NT2/D1 (cell line): ENCODE data around the gene TGM2.

Source experiments
- DNase-seq: peaks from one replicate; pipeline ENCODE4 v3.0.0-alpha.2; 2011; ENCODE audit warnings: low read depth, low spot score
- H3K27me3 ChIP-seq: 2 replicates; pipeline ENCODE4 v1.6.0; 2011; ENCODE audit warnings: mild to moderate bottlenecking; ENCODE audit not compliant: insufficient read length, insufficient read depth
- H3K36me3 ChIP-seq: 2 replicates; pipeline ENCODE4 v1.6.1; 2011; ENCODE audit warnings: mild to moderate bottlenecking, low read length, mixed read lengths; ENCODE audit not compliant: insufficient read depth, insufficient read length
- H3K4me1 ChIP-seq: 2 replicates; pipeline ENCODE4 v1.5.1; 2011; ENCODE audit not compliant: insufficient read depth, insufficient read length
- H3K4me3 ChIP-seq: 2 replicates; pipeline ENCODE4 v1.5.1; 2011; ENCODE audit warnings: low read depth; ENCODE audit not compliant: insufficient read length
- H3K9ac ChIP-seq: 2 replicates; pipeline ENCODE4 v1.6.0; 2011; ENCODE audit warnings: low read depth; ENCODE audit not compliant: insufficient read length
- H3K9me3 ChIP-seq: 2 replicates; pipeline ENCODE4 v1.5.1; 2011; ENCODE audit warnings: mild to moderate bottlenecking, low read length; ENCODE audit not compliant: insufficient read depth
- SUZ12 ChIP-seq: IDR thresholded peaks from 2 replicates; pipeline ENCODE4 v1.6.1; 2011; ENCODE audit not compliant: insufficient read length, insufficient read depth; ENCODE audit errors: extremely low read depth
- YY1 ChIP-seq: IDR thresholded peaks from 2 replicates; pipeline ENCODE4 v1.6.1; 2011; ENCODE audit not compliant: insufficient read length, insufficient read depth
- ZNF274 ChIP-seq: IDR thresholded peaks from 2 replicates; pipeline ENCODE4 v1.6.1; 2011; ENCODE audit warnings: mild to moderate bottlenecking, low read depth, low read length

Gene TGM2

DNA sequence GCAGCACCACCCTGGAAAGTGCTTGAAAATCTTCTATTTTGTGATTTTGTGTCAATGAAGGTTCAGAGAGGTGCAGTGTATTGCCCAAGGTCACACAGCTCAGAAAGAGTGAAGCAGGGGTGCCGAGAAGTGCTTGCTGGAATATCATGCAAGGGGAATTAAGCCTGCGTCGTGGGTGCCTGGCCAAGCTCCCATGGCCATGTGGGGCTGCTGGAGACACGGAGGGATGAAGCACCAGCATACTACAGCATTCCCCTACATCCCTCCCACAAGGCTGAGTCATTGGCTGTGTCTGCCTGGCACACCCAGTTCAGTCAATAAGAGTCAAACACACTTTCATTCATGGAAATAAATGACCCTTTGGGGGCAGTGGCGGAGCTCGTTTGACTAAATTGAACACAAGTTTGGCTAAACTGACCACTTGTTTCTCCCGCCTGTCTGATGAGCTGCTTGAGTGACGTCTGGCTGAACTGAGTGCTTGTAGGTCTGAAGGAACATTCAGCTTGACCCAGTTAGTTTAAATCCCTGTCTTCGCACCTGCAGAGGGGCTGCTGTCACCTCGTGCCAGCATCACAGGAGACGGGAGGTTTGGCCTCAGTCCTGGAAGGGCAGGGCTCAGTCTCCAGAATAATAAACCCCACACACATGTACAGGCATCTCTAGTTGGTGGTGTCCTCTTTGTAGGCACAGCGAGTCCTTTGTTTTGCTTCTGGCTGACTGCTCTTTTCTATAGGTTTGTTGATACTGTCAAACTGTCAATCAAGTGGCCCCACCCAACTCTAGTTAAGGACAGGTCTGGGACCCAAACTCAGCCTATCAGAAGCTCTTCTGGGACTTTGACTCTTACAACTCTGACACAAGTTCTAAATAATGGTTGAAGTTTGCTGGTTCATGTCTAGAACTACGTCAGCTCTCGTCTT, 8.4 kb upstream of the TGM2 start:
- H3K4me1 ChIP-seq = peaks cover 3% of the 10 kb centered on the region
- no peaks in the 10 kb centered on the region for H3K27me3 ChIP-seq
- TF ChIP-seq SUZ12 (no peak), ZNF274 (no peak), YY1 (no peak)
- no peak overlapping the region for H3K4me3 ChIP-seq
- H3K9me3 ChIP-seq = no peaks in the 10 kb centered on the region
- DNase-seq = no peak
- H3K9ac ChIP-seq = no peak overlapping the region
- no peaks in the 10 kb centered on the region for H3K36me3 ChIP-seq

DNA sequence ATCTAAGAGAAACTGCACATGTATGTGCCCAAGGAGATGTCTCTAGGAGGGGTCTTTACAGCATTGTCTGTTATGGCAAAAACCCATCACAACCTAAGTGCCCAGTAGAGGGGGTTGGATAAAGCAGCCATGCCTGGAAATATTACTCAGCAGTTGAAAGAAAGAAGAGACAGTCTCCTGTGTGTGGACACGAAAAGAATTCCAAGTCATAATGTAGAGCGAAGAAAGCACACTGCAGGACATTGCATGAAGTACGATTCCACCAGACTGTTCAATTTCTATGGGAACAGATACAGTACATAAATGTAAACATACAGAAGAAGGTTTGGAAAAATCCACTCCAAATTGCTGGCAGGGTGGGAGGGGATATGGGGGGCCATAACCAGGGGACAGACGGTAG, 7.3 kb upstream of the TGM2 start:
- no peak overlapping the region for H3K4me3 ChIP-seq
- H3K27me3 ChIP-seq = no peaks in the 10 kb centered on the region
- no peak for DNase-seq
- peaks cover 3% of the 10 kb centered on the region for H3K4me1 ChIP-seq
- no peaks in the 10 kb centered on the region for H3K9me3 ChIP-seq
- H3K36me3 ChIP-seq = no peaks in the 10 kb centered on the region
- TF ChIP-seq SUZ12 = no peak
- TF ChIP-seq YY1 = no peak
- TF ChIP-seq ZNF274 = no peak
- H3K9ac ChIP-seq = no peak overlapping the region

DNA sequence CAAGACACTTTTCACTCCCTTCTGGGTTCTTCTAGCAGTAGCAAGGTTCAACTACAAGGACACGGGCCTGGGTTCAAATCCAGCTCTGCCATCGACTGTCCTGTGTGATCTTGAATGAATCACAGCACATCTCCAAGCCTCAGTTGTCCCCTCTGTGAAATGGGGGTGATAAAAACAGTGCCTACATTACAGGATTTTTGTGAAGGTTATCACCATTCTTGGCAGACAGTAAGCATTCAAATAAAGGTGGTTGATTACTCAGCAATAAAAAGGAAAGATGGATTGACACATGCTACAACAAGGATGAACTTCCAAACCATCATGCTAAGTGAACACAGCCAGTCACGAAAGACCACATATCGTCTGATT, 6.6 kb upstream of the TGM2 start:
- Histone ChIP-seq H3K9me3 (no peaks in the 10 kb centered on the region), H3K36me3 (no peaks in the 10 kb centered on the region), H3K4me3 (no peak overlapping the region), H3K27me3 (no peaks in the 10 kb centered on the region), H3K4me1 (peaks cover 6% of the 10 kb centered on the region), H3K9ac (no peak overlapping the region)
- DNase-seq = no peak
- TF ChIP-seq YY1 = no peak
- no peak for TF ChIP-seq ZNF274
- no peak for TF ChIP-seq SUZ12

DNA sequence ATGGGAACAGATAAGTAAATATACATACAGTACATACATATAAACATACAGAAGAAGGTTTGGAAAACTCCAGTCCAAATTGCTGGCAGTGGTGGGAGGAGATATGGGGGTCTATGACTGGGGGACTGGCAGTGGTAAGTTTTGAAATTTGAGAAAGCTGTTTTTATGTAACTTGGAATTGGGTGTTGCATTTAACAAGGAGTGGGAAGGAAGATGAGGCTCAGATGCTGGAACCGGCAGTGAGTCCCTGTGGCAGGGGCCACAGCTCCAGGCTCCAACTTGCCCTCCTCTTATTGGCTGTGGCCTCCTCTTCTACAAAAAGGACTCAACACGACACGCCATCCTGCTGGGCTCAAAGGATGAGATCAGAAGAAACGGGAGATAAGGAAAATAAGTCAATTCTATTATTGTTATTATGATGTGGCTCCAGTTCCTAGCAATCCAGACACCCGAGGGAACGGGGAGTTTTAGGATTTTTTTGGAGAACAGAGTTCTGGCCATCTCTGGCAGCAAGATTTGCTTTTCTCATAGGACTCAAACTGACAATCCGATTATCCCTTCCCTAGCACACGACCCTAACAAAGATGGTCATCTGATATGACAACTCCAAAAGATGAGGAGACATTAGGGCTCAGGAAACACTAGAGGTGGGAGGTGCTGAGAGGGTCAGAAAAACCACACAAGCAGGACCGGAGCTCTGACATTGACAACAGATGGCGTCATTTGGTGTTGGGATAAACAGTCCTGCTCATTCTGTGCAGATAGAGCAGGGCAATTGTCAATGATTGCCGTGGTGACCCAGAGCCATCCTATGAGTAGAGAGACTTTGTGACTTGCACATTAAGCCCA, 6.0 kb upstream of the TGM2 start:
- H3K9ac ChIP-seq = no peak overlapping the region

DNA sequence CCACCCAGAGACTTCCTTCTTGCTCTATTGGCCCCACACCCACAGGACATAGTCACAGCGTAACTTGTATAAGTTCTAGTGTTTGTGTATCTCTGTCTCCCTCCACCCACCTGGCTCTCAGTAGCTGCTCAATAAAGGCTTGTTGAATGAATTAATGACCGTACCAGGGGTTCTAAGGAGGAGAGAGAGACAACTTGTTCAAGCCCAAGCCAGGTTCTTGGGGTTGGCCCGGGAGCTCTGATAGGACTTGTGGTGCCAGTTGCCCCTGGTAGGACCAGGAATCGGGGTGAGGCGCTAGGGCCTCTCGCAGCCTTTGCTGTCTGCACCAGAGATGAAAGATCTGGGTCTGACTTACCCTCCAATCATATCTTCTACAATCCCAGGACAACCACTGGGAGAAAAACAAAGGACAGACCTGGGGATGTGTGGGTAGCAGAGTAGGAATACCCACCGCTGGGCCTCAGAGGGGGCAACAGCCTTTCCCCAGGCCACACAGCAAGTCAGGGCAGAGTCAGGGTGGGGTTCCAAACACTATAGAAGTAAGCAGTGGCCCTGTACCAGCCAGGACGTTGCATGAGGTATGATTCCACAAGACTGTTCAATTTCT, 5.3 kb upstream of the TGM2 start:
- H3K27me3 ChIP-seq = no peaks in the 10 kb centered on the region
- H3K4me3 ChIP-seq = no peak overlapping the region
- DNase-seq = no peak
- no peaks in the 10 kb centered on the region for H3K36me3 ChIP-seq
- no peak for TF ChIP-seq YY1
- TF ChIP-seq ZNF274 = no peak
- no peak for TF ChIP-seq SUZ12
- no peak overlapping the region for H3K9ac ChIP-seq
- no peaks in the 10 kb centered on the region for H3K9me3 ChIP-seq
- peaks cover 10% of the 10 kb centered on the region for H3K4me1 ChIP-seq

More for the DNA sequence above, 6.0 kb upstream of the TGM2 start:
- Histone ChIP-seq H3K36me3 (no peaks in the 10 kb centered on the region), H3K9me3 (no peaks in the 10 kb centered on the region), H3K4me3 (no peak overlapping the region), H3K27me3 (no peaks in the 10 kb centered on the region), H3K4me1 (peaks cover 6% of the 10 kb centered on the region)
- TF ChIP-seq ZNF274 = no peak
- no peak for TF ChIP-seq YY1
- no peak for TF ChIP-seq SUZ12
- DNase-seq = no peak

DNA sequence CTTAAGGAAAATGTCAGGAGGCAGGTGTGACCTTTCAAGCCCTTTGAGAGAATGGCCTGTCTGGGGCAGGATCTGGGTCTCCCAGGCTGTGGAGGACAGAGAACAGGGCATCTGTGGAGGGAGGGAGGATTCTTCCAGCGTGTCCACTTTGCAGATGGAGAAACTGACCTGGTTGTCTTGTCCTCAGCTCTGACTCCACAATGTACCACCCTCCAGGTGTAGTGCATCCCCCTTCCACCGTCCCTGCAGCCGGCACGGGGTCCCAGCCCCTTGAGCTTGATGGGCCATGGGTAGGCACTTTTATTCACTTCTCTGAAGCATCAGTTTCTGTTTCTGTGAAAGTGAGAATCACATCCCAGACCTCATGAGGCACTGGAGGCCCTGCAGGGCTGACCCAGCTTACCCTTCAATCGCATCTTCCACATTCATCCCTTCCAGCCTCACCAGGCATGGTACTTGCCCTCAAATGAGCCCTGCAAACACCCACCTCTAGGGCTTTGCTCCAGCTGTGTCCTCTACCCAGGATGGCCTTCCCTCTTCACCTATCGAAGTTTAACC, 4.6 kb upstream of the TGM2 start:
- no peaks in the 10 kb centered on the region for H3K36me3 ChIP-seq
- no peak for DNase-seq
- peaks cover 11% of the 10 kb centered on the region for H3K4me1 ChIP-seq
- TF ChIP-seq SUZ12 = no peak
- no peak for TF ChIP-seq YY1
- no peaks in the 10 kb centered on the region for H3K27me3 ChIP-seq
- H3K4me3 ChIP-seq = no peak overlapping the region
- H3K9me3 ChIP-seq = no peaks in the 10 kb centered on the region
- no peak overlapping the region for H3K9ac ChIP-seq
